GM08714 (cell line): Measurements from ENCODE around the gene IL1RAPL2.
"Not testable (repeated sequence)": the region's sequence is repeated elsewhere in the genome, so short reads cannot be mapped to it uniquely, and the experiment has no call there.

Experiments
- H3K4me3 ChIP-seq: fragments of 200-500 bp; sonication (Bioruptor generic); 2 replicates; pipeline ENCODE4 v1.5.1; 2014; ENCODE audit warnings: mild to moderate bottlenecking, low read length, inconsistent platforms
- ZNF274 ChIP-seq: IDR thresholded peaks from 2 replicates; pipeline ENCODE4 v1.6.1; 2012; ENCODE audit warnings: mild to moderate bottlenecking, low read depth, low read length

The IL1RAPL2 gene

GRCh38 chrX:105650986-105651385, 1085.0 kb downstream of the IL1RAPL2 start:
- H3K4me3 ChIP-seq: no peak overlapping the region
- no peak for TF ChIP-seq ZNF274

- no peak overlapping the region for H3K4me3 ChIP-seq
- TF ChIP-seq ZNF274: no peak
Observed at GRCh38 chrX:105653891-105654290, 1087.9 kb downstream of the IL1RAPL2 start.

- H3K4me3 ChIP-seq: no peak overlapping the region
- TF ChIP-seq ZNF274: no peak
Observed at GRCh38 chrX:105658136-105658535, 1092.1 kb downstream of the IL1RAPL2 start.

GRCh38 chrX:105662248-105662647, 1096.2 kb downstream of the IL1RAPL2 start:
- H3K4me3 ChIP-seq: no peak overlapping the region
- no peak for TF ChIP-seq ZNF274

- TF ChIP-seq ZNF274: no peak
- H3K4me3 ChIP-seq: no peak overlapping the region
Observed at GRCh38 chrX:105664243-105664642, 1098.2 kb downstream of the IL1RAPL2 start.

- H3K4me3 ChIP-seq: not testable (repeated sequence)
Observed at GRCh38 chrX:105684288-105684687, 1118.3 kb downstream of the IL1RAPL2 start.

GRCh38 chrX:105694839-105695238, 1128.8 kb downstream of the IL1RAPL2 start:
- no peak overlapping the region for H3K4me3 ChIP-seq
- no peak for TF ChIP-seq ZNF274

GRCh38 chrX:105695451-105695850, 1129.5 kb downstream of the IL1RAPL2 start:
- TF ChIP-seq ZNF274: no peak
- no peak overlapping the region for H3K4me3 ChIP-seq

- no peak overlapping the region for H3K4me3 ChIP-seq
- TF ChIP-seq ZNF274: no peak
Observed at GRCh38 chrX:105696870-105697269, 1130.9 kb downstream of the IL1RAPL2 start.

GRCh38 chrX:105697984-105698781, 1132.2 kb downstream of the IL1RAPL2 start:
- no peak for TF ChIP-seq ZNF274

GRCh38 chrX:105700331-105700730, 1134.3 kb downstream of the IL1RAPL2 start:
- H3K4me3 ChIP-seq: no peak overlapping the region
- TF ChIP-seq ZNF274: no peak

More at GRCh38 chrX:105697984-105698781, 1132.2 kb downstream of the IL1RAPL2 start:
- no peak overlapping the region for H3K4me3 ChIP-seq

- H3K4me3 ChIP-seq: no peak overlapping the region
- TF ChIP-seq ZNF274: no peak
Observed at GRCh38 chrX:105701310-105702052, 1135.5 kb downstream of the IL1RAPL2 start.

- no peak for TF ChIP-seq ZNF274
Observed at GRCh38 chrX:105703876-105704275, 1137.9 kb downstream of the IL1RAPL2 start.

GRCh38 chrX:105706041-105706440, 1140.0 kb downstream of the IL1RAPL2 start:
- TF ChIP-seq ZNF274: no peak
- no peak overlapping the region for H3K4me3 ChIP-seq

More at GRCh38 chrX:105703876-105704275, 1137.9 kb downstream of the IL1RAPL2 start:
- no peak overlapping the region for H3K4me3 ChIP-seq

- no peak overlapping the region for H3K4me3 ChIP-seq
- TF ChIP-seq ZNF274: no peak
Observed at GRCh38 chrX:105711805-105712204, 1145.8 kb downstream of the IL1RAPL2 start.
